ENCODE data around the gene SH3BP5. TPM values are rescaled to one million over a fixed set of nuclear protein-coding genes. Genes with fewer than 3 reads are reported as not detected.
"Not testable (repeated sequence)": the region's sequence is repeated elsewhere in the genome, so short reads cannot be mapped to it uniquely, and the experiment has no call there.

SH3BP5 gene
- total RNA-seq, 6 experiments from 2014 or later, result 8.9 to 19.2 (median 13.8) TPM

DNA sequence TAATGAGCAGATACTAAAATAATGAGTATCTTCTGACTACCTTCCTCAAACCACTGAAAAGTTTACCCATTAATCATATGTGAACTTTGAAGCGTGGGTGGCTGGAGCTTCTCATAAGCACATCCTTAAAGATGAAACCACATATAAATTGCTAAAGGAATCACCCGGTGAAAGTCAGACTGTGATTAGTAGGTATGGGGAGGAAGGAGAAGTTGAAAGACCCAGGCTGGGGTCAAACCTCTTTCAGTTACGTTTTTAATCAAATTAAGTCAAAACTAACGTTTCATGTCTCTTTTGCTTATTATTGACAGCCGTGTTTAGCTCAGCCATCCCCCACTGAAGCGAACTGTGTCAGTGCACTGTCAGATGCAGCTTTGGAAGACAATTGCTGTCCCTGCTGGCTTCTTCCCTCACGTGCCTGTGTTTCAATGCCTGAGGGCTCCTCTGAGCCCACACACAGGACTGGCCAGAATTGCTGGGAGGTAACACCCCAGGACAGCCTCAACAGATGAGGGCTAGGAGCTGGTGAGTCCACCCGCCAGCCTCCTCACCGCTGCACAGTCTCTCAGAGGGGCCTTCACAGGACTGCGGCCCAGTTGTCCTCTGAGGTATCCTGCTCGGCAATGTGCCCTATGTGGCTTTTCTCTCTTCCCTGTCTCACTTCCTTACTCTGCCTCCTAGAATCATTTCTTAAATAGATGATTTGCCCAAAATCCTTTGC, 29.3 kb upstream of the SH3BP5 start:
- Histone ChIP-seq H3K27me3 (no peaks in the 10 kb centered on the region), H3K4me1 (peaks cover 0 to 10% (median 0%) of the 10 kb centered on the region in 4 donors), H3K36me3 (no peaks in the 10 kb centered on the region), H3K27ac (no peak overlapping the region), H3K9me3 (no peaks in the 10 kb centered on the region), H3K4me3 (no peak overlapping the region)
- DNase-seq (no peak), ATAC-seq (peak; percentile 38 to 52 (median 47))
- WGBS (ENCODE audit: insufficient coverage, low coverage, low lambda C conversion rate, missing lambda C conversion rate), result 60% methylated on average over 9 of the region's 11 CpGs
- intact Hi-C loops (cut with DNase I), result no loop called here
- TF ChIP-seq, protein P1, sequence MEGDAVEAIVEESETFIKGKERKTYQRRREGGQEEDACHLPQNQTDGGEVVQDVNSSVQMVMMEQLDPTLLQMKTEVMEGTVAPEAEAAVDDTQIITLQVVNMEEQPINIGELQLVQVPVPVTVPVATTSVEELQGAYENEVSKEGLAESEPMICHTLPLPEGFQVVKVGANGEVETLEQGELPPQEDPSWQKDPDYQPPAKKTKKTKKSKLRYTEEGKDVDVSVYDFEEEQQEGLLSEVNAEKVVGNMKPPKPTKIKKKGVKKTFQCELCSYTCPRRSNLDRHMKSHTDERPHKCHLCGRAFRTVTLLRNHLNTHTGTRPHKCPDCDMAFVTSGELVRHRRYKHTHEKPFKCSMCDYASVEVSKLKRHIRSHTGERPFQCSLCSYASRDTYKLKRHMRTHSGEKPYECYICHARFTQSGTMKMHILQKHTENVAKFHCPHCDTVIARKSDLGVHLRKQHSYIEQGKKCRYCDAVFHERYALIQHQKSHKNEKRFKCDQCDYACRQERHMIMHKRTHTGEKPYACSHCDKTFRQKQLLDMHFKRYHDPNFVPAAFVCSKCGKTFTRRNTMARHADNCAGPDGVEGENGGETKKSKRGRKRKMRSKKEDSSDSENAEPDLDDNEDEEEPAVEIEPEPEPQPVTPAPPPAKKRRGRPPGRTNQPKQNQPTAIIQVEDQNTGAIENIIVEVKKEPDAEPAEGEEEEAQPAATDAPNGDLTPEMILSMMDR (IDR thresholded peaks at IDR 0.05), result no peak
- TF ChIP-seq POLR2A (IDR thresholded peaks at IDR 0.05), result no peak

- H3K4me3 ChIP-seq, result no peak overlapping the region
- TF ChIP-seq POLR2A (IDR thresholded peaks at IDR 0.05), result no peak
- TF ChIP-seq, protein P1 (IDR thresholded peaks at IDR 0.05), result no peak
- whole genome bisulfite sequencing (ENCODE audit: insufficient coverage, low coverage, low lambda C conversion rate, missing lambda C conversion rate), result 33% methylated on average over 1 of the region's 1 CpG
- H3K27ac ChIP-seq, result no peak overlapping the region
- ATAC-seq, result peak in 1 of 4 donors; percentile 17
- no peaks in the 10 kb centered on the region for H3K36me3 ChIP-seq
- H3K4me1 ChIP-seq, result peaks cover 0 to 10% (median 0%) of the 10 kb centered on the region in 4 donors
- H3K27me3 ChIP-seq, result no peaks in the 10 kb centered on the region
- DNase-seq, result no peak
- H3K9me3 ChIP-seq, result no peaks in the 10 kb centered on the region
- intact Hi-C loops (cut with DNase I), result no loop called here
These were observed 28.6 kb upstream of the SH3BP5 start for GRCh38 chr3:15360788-15361493.

DNA sequence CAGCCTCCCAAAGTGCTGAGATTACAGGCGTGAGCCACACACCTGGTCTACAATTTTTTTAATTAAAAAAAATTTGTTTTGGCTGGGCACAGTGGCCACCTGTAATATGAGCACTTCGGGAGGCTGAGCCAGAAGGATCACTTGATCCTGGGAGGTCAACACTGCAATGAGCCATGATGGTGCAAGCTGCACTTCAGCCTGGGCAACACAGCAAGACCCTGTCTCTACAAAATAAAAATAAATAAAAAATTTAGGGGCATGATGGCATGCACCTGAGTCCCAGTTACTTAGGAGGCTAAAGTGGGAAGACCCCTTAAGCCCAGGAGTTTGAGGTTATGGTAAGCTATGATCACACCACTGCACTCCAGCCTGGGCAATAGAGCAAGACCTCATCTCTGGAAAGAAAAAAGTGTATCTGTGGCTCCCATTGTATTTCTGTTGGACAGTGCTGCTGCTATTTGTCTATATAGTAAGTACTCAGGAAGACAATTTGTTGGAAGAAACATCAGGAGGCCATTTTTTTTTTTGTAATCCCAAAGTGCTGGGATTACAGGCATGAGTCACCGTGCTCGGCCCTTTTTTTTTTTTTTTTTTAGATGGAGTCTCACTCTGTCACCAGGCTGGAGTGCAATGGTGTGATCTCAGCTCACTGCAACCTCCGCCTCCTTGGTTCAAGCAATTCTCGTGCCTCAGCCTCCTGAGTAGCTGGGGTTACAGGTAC, 27.5 kb upstream of the SH3BP5 start:
- DNase-seq, result no peak
- intact Hi-C loops (cut with DNase I), result no loop called here
- Histone ChIP-seq H3K27ac (no peak overlapping the region), H3K36me3 (no peaks in the 10 kb centered on the region), H3K4me3 (no peak overlapping the region), H3K4me1 (peaks cover 0 to 10% (median 0%) of the 10 kb centered on the region in 4 donors), H3K9me3 (no peaks in the 10 kb centered on the region), H3K27me3 (no peaks in the 10 kb centered on the region)
- 89% methylated on average over 5 of the region's 6 CpGs for WGBS (ENCODE audit: insufficient coverage, low coverage, low lambda C conversion rate, missing lambda C conversion rate)
- TF ChIP-seq, protein P1 (IDR thresholded peaks at IDR 0.05), result no peak
- TF ChIP-seq POLR2A (IDR thresholded peaks at IDR 0.05), result no peak
- ATAC-seq, result no peak

DNA sequence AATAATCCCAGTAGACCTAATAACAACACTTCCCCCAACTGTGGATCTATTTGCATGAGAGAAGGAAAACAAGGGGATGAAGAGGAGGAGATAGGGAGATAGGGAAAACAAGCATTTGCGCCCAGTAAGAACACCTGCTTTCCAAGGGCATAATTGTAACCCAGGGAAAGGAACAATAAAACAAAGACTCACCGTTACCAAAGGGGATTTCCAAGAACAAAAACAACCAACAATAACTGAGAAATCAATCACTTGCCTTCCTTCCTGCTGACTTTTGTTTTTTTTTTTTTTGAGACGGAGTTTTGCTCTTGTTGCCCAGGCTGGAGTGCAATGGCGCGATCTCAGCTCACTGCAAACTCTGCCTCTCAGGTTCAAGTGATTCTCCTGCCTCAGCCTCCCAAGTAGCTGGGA, 24.3 kb upstream of the SH3BP5 start:
- H3K9me3 ChIP-seq; intact Hi-C loops (cut with DNase I); H3K4me1 ChIP-seq; H3K4me3 ChIP-seq; H3K27ac ChIP-seq; DNase-seq; H3K36me3 ChIP-seq; H3K27me3 ChIP-seq; ATAC-seq: not testable (repeated sequence)
- WGBS (ENCODE audit: insufficient coverage, low coverage, low lambda C conversion rate, missing lambda C conversion rate), result 51% methylated on average over 5 of the region's 5 CpGs
